ENCODE results near the gene GIMAP8.

DNA sequence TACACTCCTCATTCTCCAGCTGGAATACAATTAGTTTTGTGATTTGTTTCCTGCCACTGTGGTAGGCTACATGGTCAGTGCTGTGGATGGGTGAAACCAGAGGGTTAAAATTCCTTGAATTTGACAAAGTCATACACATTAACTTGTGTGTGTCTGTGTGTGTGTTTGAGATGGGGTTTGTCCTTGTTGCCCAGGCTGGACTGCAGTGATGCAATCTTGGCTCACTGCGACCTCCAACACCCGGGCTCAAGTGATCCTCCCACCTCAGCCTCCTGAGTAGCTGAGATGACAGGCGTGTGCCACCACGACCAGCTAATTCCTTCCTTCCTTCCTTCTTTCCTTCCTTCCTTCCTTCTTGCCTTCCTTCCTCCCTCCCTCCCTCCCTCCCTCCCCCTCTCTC, 24.8 kb upstream of the GIMAP8 start:
- TF ChIP-seq MYC (IDR thresholded peaks at IDR 0.05; ENCODE audit: low read depth, low read length): no peak
- TF ChIP-seq, protein P1, sequence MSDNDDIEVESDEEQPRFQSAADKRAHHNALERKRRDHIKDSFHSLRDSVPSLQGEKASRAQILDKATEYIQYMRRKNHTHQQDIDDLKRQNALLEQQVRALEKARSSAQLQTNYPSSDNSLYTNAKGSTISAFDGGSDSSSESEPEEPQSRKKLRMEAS (IDR thresholded peaks at IDR 0.05; ENCODE audit: low read depth, low read length): no peak
- TF ChIP-seq, protein P2, sequence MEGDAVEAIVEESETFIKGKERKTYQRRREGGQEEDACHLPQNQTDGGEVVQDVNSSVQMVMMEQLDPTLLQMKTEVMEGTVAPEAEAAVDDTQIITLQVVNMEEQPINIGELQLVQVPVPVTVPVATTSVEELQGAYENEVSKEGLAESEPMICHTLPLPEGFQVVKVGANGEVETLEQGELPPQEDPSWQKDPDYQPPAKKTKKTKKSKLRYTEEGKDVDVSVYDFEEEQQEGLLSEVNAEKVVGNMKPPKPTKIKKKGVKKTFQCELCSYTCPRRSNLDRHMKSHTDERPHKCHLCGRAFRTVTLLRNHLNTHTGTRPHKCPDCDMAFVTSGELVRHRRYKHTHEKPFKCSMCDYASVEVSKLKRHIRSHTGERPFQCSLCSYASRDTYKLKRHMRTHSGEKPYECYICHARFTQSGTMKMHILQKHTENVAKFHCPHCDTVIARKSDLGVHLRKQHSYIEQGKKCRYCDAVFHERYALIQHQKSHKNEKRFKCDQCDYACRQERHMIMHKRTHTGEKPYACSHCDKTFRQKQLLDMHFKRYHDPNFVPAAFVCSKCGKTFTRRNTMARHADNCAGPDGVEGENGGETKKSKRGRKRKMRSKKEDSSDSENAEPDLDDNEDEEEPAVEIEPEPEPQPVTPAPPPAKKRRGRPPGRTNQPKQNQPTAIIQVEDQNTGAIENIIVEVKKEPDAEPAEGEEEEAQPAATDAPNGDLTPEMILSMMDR (IDR thresholded peaks at IDR 0.05; ENCODE audit: low read depth, low read length): no peak

Data from NB4 (cell line).